ENCODE measurements around the gene ACOD1.
"Not testable (repeated sequence)": the region's sequence is repeated elsewhere in the genome, so short reads cannot be mapped to it uniquely, and the experiment has no call there.

ACOD1 gene

DNA sequence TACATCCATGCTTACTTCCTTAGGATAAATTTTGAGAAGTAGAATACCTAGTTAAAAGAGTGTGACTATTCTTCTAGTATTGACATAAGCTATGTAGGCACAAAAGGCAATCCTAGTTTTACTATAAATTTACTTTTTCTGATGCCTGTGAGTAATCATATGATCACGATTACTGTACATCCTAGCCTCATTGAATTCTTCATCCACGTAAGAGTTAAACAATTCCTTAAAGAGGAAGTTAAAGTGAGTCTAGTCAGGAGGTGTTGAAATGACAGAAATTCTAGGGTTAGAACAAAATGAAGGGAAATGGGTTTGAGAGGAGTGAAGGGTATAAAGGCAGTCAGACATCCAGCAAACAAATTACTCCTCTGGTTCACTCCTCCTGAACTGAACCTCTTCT lies at the start of gene ACOD1:
Gene ACOD1 (plus strand): TSS at position 363 of the 400 bp plus-strand sequence. CDS start 48 bp downstream, outside the sequence.
- no peak for DNase-seq

DNA sequence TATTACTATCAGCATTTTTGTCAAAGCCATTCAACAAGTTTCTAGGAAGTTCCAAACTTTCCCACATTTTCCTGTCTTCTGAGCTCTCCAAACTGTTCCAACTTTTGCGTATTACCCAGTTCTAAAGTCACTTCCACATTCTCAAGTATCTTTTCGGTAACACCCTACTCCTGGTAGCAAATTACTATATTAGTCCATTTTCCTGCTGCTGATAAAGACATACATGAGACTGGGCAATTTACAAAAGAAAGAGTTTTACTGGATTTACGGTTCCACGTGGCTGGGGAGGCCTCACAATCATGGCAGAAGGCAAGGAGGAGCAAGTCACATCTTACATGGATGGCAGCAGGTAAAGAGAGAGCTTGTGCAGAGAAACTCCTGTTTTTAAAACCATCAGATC lies 49.2 kb upstream of the ACOD1 start:
- DNase-seq: not testable (repeated sequence)

DNA sequence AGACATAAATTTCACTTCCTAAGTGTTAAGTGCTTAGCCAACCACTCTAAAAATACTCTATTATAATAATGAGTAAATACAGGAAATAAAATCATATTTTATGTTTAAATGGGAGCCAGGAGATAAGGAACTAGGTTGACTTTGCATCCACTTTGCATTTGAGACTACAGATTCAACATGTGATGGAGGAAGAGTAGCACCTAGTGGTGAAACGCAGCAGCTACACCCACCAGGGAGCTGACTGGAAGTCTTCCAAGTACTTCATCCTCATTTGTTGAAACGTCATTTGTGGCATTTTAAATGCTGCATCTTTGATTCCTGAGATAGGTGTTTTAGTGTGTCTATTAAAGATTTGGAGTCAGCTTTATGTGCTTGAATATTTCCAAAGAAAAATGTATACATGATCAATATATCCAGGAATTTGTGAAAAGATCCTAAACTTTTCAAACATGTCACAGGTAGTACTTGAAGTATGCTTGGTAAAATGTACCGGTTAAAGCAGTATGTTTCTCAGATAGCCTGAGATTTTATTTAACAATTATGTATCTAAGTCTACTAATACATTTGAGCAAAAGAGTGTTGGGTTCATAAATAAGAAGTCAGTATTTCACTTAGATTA lies 44.7 kb upstream of the ACOD1 start:
- DNase-seq: peak; percentile 74

DNA sequence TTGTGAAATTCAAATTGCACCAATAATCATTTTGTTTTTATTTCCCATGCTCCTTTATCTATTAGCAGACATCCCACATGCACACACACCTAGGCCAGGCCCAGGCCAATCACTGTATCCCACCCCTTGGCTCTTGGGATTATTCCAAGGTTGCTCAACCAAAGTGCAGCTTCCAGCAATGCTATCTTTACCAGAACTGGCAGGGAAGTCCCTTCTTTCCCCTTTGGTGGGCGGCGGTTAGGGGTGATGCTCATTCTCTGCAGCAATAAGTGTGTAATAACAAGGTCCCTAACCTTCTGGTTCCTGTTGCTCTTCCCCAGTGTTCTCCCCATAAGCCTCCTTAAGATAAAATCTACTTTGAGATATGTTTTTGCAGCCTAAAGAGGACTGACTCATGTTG lies 43.8 kb upstream of the ACOD1 start:
- no peak for DNase-seq

DNA sequence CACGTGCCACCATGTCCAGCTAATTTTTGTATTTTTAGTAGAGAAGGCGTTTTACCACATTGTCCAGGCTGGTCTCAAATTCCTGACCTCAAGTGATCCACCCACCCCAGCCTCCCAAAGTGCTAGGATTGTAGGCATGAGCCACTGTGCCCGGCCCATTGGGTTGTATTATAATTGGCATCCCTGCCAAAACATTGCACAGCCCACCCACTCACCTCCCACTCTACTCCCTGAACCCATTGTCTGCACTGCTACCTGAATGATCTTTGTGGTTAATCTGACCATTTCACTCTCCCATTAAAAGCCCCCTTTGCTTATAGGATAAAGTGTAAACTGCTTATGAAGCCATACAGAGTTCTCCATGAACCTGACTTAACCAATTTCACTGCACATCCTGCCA lies 35.8 kb upstream of the ACOD1 start:
- DNase-seq: no peak

DNA sequence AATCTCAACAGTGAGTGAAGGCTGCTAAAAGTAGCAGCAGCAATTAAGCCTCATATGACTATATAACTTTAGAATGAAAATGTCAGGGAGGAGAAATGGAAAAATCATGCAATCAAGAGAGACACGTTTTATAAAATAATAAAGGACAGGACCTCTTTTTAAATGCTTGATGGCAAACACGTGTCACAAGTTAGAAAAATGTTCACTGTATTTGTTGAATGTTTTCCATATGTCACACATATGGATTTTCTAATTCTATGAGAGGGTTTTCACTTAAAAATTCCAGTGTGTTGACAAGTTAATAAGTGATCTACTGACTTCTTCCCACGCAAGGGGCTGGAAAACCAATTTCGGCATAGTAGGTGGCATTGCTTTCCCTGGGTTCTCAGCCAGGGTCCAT lies 34.4 kb upstream of the ACOD1 start:
- DNase-seq: no peak

DNA sequence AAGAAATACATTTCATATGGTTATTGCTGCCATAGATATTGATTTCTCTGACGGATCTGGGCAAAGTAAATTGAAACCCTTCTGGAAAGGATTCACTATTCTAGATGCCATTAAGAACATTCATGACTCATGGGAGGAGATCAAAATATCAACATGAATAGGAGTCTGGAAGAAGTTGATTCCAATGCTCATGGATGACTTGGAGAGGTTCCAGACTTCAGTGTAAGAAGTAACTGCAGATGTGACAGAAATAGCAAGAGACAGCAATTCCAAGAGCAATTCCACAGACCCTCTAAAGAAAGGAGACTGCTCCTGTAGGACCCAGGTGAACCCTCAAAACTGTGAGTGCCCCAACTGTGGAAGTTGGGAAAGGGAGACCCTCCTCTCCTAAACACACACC lies 31.2 kb upstream of the ACOD1 start:
- DNase-seq: no peak

DNA sequence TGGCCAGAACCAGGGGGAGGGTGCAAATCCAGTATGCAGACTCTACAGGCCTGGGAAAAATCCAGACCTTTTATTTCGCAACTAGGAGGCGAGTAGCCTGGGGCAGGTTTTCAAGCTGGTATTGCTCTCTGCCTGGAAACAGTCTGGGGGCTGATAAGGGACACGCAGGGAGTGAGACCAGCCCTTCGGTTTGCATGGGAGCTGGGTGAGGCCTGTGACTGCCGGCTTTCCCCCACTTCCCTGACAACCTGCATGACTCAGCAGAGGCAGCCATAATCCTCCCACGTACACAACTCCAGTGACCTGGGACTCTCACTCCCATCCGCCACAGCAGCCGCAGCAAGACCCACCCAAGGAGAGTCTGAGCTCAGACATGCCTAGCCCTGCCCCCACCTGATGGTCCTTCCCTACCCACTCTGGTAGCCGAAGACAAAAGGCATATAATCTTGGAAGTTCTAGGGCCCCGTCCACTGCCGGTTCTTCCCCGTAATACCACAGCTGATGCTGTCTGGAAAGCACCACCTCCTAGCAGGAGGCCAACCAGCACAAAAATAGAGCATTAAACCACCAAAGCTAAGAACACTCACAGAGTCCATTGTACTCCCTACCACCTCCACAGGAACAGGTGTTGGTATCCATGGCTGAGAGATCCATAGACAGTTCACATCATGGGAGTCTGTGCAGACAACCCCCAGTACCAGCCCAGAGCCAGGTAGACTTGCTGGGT lies 30.4 kb upstream of the ACOD1 start:
- DNase-seq: not testable (repeated sequence)

DNA sequence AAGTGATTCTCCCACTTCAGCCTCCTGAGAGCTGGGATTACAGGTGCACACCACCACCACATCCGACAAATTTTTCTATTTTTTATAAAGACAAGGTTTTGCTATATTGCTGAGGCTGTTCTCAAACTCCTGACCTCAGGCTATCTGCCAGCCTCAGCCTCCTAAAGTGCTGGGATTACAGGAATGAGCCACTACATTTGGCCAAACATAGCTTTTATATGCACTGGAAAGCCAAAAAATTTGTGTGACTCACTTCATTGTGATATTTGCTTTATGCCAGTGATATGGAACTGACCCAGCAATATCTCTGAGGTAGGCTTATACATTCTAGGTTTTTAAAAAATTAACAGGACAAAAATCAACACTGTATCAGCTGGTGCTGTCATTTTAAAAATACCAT lies 26.8 kb upstream of the ACOD1 start:
- DNase-seq: no peak

DNA sequence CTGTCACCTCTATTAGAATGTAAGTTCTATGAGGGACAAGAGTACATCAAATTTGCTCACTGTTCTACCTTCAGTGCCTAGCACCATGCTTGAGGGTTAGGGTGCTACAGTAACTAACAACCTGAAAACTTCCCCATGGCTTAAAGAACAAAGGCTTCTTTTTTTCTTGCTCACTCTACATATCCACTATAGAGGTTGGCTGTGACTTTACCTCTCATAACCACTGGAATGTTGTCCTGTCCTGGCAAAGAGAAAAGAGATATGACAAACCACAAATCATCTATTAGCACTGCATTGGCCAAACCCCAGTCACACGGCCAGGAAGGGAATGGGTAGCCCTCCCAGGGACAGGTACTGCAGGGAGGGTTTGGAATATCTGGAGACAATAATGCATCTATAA lies 23.2 kb upstream of the ACOD1 start:
- DNase-seq: no peak

DNA sequence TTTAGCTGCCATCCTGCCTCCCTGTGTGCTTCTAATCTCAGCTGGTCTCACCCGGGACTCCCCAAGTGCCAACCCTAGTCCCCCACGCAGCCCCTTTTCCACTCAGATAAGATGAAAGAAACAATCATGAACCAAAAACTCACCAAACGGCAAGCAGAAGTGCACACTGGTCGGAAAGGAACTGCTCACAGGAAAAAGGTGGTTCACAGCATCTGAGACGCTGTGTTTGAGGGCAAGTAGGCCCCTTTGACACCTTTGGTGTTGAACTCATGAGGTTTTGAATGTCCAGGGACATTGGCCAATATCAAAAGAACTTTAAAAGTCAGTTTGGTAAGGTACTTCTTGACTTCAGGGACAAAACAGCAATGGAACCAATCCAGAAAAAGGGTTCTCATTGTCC lies 20.4 kb upstream of the ACOD1 start:
- no peak for DNase-seq

DNA sequence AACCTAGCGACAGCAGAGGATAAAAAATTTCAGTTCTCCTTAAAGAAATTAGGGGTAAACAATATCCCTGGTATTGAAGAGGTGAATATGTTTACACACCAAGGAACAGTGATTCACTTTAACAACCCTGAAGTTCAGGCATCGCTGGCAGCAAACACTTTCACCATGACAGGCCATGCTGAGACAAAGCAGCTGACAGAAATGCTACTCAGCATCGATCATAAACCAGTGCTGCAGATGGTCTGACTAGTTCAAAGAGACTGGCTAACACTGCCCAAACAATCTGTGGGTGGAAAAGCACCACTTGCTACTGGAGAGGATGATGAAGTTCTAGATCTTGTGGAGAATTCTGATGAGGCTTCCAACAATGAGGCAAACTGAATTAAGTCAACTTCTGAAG lies 19.9 kb upstream of the ACOD1 start:
- no peak for DNase-seq

DNA sequence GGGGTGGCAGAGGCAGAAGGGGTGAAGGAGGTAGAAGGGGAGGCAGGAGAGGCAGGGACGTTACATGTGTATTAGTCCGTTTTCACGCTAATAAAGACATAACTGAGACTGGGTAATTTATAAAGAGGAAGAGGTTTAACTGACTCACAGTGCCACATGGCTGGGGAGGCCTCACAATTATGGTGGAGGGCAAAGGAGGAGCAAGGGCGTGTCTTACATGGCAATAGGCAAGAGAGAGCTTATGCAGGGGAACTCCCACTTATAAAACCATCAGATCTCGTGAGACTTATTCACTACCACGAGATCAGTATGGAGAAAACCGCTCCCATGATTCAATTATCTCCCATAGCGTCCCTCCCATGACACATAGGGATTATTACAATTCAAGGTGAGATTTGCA lies 19.0 kb upstream of the ACOD1 start:
- DNase-seq: no peak

DNA sequence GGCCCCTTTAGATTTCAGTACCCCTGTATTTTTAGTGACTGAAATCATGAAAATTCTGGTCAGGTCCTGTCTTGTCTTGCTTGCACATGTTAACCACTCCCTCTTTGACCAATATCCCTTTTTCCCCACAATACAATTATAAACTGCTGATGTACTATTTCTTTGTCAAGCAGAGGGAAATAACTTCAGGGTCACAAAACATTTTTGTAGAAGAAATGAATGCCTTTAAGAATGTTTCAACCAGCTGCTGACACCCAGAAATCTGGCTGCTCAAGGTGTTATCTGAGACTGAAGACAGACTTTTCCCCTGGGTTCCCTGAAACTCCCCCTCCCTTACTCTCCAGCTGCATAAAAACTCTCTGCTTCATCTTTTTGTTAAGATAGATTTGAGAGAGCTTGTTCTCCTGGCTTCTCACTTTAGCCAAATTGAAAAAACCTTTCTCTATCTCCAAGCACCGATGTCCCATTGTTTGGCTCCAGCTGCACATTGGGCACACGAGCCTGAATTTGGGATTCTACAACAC lies 18.4 kb upstream of the ACOD1 start:
- no peak for DNase-seq

DNA sequence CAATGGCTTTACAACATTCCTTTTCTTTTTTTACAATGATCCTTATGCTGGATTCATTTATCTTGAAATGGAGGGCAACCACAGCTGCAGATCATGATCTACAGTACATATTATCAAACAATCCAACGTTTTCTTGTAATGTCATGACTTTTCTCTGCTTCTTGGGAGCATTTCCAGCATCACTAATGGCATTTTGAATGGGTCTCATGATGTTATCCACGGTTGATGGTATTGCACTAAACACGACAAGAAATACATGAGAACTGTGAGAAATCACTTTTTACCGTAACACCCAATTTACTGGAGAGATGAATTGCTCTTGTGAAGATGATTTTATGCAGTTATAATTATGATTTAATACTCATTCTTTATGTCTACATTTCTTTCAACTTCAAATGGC lies 16.2 kb upstream of the ACOD1 start:
- DNase-seq: no peak

DNA sequence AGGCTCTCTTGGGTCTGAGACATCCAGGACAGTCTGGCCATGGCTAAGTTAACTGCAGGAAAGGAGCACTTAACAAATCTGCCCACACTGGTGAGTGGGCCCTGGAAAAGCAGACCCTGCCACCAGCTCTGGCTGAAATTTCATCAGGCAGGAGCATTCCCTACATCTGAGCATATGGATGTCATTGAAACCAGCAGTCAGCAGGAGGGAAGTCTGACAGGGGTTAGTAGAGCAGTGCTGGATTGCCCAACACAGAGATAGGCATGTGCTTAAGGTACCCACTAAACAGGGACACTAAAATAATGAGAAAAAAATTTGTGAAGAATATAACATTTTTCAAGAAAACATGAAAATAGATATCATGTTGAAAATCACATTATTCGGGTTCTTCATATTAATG lies 13.6 kb upstream of the ACOD1 start:
- DNase-seq: no peak

DNA sequence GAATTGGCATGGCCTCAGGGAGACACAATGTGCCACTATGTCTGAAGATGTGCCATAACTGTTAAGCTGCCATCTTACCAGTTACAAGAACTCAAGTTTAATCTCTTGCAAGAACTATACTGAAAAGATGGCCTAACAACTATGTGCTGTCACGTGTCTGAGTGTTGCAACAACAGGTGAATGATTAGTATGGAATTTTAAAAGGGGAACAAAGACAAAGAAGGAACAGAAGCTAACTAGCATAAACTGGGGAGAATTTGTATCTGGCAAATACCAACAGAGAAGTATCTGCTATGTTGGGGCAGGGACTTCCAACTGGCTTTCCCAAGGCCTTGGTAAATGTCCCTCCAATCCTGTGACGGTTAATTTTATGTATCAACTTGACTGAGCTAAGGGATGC lies 11.5 kb upstream of the ACOD1 start:
- no peak for DNase-seq

DNA sequence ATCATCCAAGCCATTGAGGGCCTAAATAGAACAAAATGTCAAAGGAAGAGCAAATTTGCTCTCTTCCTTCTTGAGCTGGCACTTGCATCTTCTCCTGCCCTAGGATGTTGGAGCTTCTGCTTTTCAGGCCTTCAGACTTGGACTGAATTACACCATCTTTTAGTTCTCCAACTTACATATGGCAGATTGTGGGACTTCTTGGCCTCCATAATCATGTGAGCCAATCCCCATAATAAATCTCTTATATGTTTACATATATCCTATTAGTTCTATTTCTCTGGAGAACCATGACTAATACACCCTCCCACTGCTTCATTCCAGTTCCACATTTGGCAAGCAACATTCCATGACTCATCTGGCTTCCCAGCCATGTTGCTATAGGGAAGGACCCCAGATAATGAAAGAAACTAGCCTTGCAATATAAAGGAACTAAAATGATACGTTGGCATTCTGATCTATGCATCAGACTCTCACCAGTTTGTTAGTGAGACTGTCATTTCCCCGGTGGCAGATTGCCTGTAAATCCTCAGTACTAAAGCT lies 11.0 kb upstream of the ACOD1 start:
- peak in 1 of 2 donors; percentile 33 for DNase-seq

DNA sequence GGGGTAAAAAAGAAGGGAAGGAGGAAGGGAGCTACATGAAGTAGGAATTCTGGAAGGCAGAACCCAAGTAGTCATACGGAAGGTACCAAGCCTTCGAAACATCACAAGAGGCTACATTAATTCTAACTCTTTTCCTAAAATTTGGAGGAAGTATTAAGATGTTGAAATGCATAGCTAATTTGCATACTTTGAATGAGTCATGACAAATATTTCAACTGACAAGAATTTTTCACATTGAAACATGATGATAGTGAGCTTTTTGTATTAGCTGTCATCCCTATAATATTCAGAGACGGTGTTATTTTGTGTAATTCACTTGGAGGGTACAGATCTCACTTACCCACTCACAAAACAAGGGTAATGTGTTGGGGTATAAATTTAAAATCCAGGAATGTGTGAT lies 9.1 kb upstream of the ACOD1 start:
- no peak for DNase-seq

DNA sequence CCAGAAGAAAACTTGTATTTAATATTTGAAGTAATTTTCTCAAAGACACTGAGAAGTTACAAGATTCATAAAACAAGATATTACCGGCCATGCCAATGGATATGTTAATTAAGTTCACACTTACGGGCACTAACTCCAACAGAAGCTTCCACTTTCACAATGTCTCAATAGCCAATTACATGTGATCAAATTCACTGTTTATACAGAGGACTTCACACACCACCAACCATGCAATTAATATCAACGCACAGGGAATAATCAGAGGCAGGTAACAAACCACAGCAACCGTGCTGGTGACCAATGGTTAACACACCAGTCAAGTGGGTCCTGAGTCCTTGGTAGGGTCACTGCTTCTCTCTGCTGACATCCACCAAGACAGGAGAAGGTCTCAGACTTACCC lies 5.9 kb upstream of the ACOD1 start:
- DNase-seq: no peak

DNA sequence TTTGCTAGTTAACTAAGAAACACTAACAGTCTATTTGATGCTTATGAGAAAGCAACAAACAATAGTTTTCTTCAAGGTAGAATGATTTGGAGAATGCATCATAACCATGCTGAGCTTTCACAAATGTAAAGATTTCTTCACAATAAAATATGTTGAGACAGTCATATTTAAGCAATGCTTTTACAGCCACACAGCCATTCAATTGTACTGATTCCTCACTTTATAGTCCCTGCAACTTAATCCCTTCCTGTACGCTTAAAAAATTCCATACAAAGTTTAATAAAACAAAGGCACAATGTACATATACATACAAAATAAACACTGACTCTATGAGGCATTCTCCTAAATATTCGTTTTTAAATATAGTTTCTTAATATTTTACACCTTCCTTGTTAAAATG lies 4.7 kb upstream of the ACOD1 start:
- DNase-seq: no peak

DNA sequence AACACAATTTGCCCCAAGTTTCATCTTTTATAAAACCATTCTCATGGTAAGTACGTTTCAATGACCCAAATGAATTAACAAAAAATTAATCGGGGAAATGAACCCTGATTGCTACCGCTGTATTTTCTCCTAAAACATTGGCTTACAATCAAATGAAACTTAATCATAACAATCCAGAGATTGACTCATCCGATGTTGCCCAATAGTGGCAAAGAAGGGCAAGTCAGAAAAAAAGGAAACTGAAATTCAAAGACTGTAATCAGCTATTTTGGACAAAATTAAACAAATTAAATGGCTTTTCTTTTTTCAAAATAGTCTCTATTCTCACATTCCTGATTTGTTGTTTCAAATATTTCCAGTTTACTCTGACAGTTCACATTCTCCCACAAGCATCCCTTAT lies 3.9 kb upstream of the ACOD1 start:
- DNase-seq: no peak

DNA sequence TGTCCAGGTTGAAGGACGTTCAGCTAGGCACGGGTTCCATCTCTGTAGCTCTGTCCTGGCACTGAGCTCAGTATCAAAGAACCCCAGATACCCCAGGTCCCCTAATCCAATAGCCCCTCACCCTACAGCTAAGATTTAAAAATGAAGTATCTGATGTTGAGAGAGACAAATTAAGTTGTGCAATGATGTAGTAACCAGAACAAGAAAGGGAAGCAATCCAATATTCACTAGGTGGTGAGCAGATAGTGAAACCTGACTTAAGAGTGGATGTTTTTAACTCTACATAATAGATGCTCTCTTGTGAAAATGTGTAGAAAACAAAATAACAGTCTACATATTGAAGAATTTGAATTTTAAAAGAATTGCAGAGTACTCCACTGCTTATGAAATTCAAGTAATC lies 1.8 kb downstream of the ACOD1 start:
- no peak for DNase-seq

DNA sequence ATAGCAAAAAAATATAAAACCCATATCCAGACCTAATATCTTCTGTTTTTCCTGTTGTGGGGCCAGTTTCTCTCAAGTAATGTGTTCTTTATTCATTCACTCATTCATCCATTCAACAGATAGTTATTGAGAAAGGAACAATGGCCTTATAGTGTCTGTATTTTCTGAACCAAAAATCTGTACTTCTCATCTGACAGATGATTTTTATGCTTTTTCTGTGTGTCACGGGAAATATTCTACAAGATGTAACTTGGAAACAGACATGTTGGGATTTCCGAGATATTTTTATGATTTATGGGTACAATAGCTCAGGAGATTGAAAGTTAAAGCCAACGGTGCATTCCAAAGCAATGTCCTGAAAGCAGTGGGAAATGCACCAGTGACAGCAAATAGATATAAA lies 5.7 kb downstream of the ACOD1 start:
- no peak for DNase-seq

DNA sequence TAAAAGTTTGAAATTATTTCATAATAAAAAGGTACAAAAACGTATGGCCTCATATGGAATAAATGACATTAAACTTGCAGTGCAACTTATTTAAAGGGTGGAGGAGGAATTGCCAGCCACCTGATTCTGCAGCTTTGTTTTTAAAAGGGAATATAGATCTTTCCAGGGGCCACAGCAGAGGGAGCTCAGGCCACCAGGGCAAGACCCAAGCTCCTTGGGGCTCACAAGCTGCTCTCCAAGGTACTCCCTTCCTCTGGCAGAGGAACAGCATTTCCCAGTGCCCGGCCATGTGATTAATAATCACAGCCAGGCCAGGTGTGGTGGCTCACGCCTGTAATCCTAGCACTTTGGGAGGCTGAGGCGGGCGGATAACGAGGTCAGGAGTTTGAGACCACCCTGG lies 6.2 kb downstream of the ACOD1 start:
- DNase-seq: no peak
